Dermis blood vessel endothelial cell (primary cell): ENCODE data around the gene TEF. TPM values are rescaled to one million over a fixed set of nuclear protein-coding genes. Genes with fewer than 3 reads are reported as not detected.
"Not testable (repeated sequence)": the region's sequence is repeated elsewhere in the genome, so short reads cannot be mapped to it uniquely, and the experiment has no call there.

Source experiments
- DNase-seq: peaks from one replicate; pipeline ENCODE4 v3.0.0; 2010
- total RNA-seq: library from RNA; depleted of rRNA; stranded (reverse); fragments of >200 nt; gene quantifications from 2 replicates; pipeline ENCODE4 v1.2.3, GENCODE V29; 2014

TEF gene
- total RNA-seq, 1 donor from 2014 or later, result 4.3 TPM

DNA sequence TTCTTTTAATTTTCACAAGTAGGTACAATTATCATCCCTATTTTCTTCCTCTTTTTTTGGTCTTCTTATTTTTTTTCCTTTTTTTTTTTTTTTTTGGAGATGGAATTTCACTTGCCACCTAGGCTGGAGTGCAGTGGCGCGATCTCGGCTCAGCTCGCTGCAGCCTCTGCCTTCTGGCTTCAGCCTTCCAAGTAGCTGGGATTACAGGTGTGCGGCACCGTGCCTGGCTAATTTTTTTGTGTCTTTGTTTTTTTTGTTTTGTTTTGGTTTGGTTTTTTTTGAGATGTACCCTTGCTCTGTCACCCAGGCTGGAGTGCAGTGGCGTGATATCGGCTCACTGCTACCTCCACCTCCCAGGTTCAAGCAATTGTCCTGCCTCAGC is 48.2 kb downstream of the TEF start:
- no peak for DNase-seq

DNA sequence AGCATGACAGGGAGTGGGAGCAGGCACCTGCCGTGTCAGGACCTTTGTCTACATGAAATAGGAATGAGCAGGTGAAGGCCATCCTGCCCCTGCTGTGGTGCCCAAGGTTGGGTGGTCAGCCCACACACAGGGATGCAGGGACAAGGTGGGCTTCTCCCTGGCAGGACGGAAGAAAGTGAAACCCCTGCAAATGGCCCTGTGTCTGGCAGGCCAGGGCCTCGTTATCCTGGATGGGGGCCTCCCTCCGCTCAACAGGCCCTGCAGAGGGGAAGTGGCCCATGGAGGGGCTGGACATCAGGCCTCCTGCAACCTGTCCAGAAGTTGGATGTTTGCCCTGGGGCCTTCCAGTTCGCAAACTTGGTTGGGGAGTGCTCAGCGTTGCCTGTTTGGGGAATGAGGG is 49.9 kb downstream of the TEF start:
- no peak for DNase-seq

DNA sequence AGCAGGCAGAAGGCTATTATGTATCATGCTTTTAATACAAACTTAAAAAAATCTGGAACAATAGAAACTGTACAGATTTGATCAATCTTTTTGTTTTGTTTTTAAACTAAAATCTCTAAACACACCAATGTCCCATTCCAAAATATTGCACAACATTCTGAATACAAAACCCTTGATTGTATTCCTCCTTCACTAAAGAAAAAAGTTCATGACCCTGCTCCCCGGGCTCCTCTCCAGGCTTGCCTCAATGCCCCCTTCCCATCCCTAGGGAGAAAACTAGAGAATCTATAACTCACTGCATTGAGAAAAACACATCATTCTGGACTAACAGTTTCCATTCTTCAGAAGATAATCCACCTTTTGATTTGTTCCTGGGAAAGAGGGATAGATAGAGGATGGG is 51.7 kb downstream of the TEF start:
- DNase-seq, result not testable (repeated sequence)

DNA sequence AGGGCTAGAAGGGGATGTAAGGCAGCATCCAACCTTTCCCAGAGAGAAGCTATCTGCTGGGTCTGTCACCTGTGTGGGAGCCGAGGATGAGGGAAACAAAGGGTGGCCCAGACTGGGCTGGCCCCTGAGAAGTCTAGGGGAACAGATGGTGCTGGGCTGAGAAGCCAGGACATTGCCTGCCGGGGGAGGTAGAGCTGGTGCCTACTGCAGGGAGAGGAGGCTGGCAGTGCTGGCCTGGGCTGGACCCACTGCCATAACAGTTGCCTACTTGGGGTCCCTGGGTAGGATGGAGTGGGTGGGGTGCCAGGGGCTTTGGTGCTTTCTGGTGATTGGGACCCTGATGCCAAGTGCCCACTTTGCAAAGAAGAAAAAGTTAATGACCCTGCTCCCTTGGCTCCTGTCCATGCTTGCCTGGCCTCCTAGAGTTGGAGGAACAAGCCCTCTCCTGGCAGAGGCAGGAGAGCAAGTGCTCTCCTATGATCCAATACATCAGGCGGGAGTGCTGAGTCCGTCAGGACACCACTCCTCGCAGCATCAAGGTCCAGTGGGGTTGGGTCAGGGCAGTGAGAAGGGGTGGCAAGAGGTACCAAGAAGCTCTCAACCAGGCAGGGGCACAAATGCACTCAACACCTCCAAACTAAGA is 52.7 kb downstream of the TEF start:
- not testable (repeated sequence) for DNase-seq

DNA sequence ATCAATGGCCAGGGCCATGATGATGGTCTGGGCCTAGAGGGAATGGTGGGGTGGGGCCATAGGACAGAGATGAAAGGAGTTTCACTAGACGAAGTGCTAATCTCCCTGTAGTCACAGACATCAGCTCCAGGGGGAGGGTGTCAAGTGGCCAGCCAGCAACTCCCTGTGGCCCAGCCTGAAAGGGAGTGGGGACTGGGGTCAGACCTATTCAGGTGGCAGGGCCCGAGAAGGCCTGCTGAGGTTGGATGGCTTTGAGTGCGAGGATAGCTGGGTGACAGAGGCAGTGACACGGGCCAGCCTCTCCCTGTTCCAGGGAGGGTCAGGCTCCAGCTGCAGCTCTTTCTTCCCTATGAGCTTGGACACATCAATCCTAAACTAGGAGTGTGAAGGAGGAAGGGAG is 53.8 kb downstream of the TEF start:
- DNase-seq, result no peak

DNA sequence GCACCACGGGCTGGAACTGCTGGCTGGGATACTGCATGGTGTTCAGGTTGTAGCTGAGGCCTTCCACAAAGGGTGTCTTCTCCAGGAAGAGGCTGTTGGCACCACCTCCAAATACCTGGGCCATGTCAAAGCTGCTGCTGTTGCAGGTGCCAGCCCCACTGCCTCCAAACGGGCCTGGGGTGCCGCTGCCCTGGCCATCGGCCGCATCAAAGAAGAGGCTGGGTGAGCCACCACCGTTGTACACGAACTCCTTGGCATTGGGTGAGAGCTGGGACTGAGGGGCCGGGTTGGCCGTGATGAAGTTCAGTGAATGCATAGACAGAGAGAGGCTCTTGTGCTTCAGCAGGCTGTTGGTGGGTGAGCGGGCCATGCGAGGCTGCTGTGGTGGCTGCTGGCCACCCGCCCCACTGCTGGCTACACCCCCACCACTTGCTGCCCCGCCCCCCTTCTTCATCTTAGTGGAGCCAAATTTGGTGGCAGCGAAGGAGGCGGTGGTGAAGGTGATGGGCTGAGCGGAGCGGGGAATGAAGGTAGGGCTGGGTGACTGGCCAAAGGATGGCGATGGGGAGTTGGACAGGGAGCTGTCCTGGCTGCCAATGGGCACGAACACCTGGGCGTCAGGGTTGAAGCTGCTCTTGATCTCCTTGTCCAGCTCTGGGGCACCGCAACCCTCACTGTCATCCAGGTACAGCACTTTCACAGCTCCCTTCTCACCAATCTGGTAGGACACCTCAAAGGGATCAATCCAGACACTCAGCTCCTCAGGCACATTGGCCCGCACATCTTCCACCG is 54.8 kb downstream of the TEF start:
- DNase-seq, result no peak

- DNase-seq, result no peak
These were observed 55.5 kb downstream of the TEF start for GRCh38 chr22:41437198-41437597.

DNA sequence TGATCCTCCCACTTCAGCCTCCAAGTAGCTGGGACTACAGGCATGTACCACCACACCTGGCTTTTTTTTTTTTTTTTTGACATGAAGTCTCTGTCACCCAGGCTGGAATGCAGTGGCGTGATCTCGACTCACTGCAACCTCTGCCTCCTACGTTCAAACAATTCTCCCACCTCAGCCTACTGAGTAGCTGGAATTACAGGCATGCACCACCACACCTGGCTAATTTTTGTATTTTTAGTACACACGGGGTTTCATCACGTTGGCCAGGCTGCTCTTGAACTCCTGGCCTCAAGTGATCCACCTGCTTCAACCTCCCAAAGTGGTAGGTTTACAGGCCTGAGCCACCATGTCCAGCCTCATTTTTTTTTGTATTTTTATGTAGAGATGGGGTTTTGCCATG is 58.8 kb downstream of the TEF start:
- not testable (repeated sequence) for DNase-seq

GRCh38 chr22:41442240-41442792 is 60.6 kb downstream of the TEF start:
- DNase-seq, result no peak

- DNase-seq, result peak; percentile 98
These were observed 62.8 kb downstream of the TEF start for GRCh38 chr22:41444360-41445128.

GRCh38 chr22:41445129-41446056 is 63.7 kb downstream of the TEF start:
- peak; percentile 26 for DNase-seq

- DNase-seq, result no peak
These were observed 64.3 kb downstream of the TEF start for GRCh38 chr22:41446057-41446501.

DNA sequence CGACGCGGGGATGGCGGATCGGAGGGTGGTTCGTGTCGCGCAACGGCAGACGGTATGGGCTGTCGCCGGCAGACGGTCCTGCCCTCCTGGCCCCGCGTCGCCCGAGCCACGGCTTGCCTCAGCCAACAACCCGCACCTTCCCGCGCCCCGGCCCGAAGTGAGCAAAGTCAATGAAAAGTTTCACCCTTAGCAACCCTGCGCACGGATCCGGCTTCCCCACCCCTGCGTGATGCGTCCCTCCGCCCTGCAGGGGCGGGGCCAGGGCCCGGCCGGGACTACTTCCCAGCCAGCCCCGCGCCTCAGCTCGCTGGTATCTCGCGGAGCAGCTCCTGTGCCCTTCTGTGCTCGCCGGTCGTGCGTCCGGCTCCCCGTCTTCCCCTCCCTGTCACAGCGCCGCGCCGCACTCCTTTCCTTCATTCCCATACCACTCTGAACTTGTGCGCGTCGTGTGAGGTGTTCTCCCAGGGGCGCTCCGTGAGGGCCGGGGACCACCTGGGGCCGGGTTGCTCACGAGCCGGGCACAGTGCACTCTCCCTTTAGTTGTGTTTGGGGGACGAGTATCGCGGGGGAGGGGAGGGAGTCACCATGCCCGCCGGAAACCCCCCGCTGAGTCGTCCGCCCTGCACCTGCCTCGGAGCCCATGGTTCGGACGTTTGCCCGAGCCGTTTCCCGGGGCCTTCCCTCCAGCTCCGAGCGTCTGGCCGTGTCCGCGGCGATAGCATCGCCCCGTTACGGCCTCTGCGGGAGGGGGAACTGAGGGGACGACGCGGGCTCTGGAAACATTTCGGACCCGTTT is 65.1 kb downstream of the TEF start, which contains the start of gene TOB2:
TSS of gene TOB2 (minus strand) at position 163 of the 796 bp plus-strand sequence. CDS start 9,456 bp downstream, outside the sequence.
- DNase-seq, result peak; percentile 97

DNA sequence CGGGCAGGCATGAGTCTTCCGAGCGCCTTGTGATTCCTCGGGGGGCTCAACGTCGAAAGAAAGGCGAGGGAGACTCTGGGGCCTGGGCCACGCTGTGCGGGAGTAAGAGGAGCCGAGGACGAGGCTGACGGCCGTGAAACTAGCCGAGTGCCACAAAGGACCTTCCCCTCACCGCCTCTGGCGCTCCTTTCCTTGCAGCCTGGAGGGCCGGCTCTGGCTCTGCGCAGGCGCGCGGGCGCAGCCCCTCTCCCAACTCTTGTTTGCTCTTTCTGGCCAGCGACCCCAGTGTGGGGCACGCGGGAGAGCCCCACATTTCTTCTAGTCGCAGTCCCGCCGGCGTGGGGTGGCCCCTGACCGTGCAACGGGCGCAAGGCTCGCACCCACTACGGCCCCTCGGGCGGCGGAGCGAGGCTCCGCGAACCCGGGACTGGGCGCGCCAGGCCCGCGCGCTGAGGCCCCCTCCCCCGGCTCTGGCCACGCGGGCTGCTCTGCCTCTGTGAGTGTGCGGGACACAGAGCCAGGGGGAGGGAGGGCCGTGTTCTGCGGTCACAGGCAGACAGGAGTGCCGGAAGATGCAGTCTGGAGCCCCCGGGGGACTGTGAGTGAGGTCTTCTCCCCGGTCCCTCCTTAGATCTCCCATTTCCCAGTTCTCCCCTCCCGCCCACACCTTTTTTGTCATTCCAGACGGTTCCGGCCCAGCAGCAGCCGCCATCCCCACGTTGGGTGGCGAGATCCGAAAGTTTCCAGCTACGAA is 65.9 kb downstream of the TEF start:
- DNase-seq, result peak; percentile 79

DNA sequence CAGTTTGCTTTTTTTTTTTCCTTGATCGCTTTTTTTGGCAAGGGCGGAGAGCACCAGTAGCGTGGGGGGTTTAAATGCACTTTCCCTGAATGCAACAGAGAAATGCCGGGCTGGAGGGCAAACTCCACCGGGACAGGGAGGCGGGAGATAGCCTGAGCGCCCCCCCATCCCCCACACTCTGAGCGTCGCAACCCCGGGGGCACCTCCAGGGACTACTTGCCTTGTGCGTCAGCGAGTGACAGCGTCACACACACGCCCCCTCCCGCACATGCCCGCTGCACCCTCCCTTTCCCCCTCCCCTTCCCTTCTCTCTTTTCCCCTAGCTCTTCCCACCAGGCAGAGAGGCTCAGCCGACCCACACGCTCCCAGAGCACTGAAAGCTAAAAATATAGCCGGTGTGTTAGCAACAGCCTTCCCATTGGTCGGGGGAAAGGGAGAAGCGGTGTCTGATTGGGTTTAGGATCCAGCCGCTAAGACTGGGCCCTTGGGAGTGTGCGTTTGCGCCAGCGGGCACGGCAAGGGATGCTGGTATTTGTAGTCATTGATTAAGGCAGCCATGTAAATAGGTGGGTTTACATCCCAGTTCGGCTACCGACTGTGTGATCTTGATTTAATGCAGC is 66.6 kb downstream of the TEF start:
- peak; percentile 100 for DNase-seq
